Measurements from ENCODE around the gene SCCPDH.

Gene SCCPDH

GRCh38 chr1:246753670-246754535, 29.7 kb downstream of the SCCPDH start:
- peak; percentile 87 for DNase-seq

- no peak for DNase-seq
Observed at GRCh38 chr1:246755419-246755818, 31.2 kb downstream of the SCCPDH start.

GRCh38 chr1:246760422-246761347, 36.5 kb downstream of the SCCPDH start:
- peak; percentile 9 for DNase-seq

GRCh38 chr1:246761396-246761795, 37.2 kb downstream of the SCCPDH start:
- no peak for DNase-seq

GRCh38 chr1:246765521-246765920, 41.3 kb downstream of the SCCPDH start:
- DNase-seq, result no peak

- no peak for DNase-seq
Observed at GRCh38 chr1:246768403-246769020, 44.3 kb downstream of the SCCPDH start.

GRCh38 chr1:246769306-246769705, 45.1 kb downstream of the SCCPDH start:
- no peak for DNase-seq

- DNase-seq, result no peak
Observed at GRCh38 chr1:246771366-246771765, 47.2 kb downstream of the SCCPDH start.

- DNase-seq, result no peak
Observed at GRCh38 chr1:246772686-246773085, 48.5 kb downstream of the SCCPDH start.

DNA sequence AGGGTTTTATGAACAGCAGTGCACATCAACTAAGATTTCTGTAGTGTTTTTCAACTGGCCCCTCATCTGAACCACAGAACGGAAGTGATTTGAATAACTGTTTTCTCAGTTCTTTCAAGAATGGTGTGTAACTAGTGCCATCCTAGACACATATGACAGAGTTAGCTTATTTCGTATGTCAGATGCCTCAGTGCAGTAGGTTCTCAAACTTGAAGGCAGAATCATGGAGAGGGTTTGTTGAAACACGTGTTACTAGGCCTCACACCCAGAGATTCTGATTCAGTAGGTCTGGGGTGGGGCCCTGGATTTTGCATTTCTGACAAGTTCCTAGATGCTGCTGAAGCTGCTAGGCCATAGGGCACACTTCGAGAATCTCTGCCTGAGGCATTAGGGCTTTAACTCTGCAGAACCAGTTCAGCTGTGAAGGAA, 49.0 kb downstream of the SCCPDH start:
- DNase-seq, result no peak

GRCh38 chr1:246775531-246776385, 51.5 kb downstream of the SCCPDH start:
- no peak for DNase-seq

DNA sequence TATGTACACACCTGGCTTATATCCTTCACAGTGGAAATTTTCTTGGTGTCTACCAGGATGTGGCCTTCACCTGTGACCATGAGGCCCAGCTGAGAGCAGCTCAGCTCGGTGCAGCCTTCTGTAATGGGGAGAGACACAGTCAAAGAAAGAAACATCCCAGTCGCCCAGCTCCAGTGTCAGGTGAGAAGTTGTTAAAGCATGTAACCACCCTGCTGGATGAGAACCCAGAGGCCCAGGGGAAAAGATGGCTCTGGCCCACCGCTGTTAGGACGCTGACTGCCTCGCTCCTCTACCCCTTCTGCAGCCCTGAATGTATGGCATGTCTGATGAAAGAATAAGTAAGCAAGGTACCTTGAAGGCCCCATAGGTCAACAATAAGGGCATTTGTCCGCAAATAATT, 52.7 kb downstream of the SCCPDH start:
- no peak for DNase-seq

DNA sequence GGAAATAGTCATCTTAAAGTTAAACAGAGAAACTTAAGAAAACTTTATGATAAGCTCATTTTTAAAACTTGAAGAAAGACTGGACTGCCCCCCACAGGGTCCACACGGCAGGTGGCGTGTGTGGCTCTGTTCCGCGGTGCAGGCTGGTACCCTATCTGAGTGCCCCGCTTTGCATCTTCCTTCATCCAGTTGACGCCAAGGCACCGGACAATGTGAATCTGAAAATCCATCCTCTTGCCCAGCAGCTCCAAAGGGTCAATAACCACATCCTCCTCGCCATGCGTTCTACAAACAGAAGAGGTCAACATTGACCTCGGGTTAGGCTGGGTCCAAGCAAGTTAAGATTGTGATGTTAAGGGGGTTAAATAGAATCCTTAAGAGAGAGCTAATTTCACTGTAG, 54.5 kb downstream of the SCCPDH start:
- DNase-seq, result no peak

- DNase-seq, result no peak
Observed at GRCh38 chr1:246779561-246780175, 55.5 kb downstream of the SCCPDH start.

- no peak for DNase-seq
Observed at GRCh38 chr1:246780264-246780663, 56.1 kb downstream of the SCCPDH start.

GRCh38 chr1:246781212-246781611, 57.0 kb downstream of the SCCPDH start:
- DNase-seq, result no peak

DNA sequence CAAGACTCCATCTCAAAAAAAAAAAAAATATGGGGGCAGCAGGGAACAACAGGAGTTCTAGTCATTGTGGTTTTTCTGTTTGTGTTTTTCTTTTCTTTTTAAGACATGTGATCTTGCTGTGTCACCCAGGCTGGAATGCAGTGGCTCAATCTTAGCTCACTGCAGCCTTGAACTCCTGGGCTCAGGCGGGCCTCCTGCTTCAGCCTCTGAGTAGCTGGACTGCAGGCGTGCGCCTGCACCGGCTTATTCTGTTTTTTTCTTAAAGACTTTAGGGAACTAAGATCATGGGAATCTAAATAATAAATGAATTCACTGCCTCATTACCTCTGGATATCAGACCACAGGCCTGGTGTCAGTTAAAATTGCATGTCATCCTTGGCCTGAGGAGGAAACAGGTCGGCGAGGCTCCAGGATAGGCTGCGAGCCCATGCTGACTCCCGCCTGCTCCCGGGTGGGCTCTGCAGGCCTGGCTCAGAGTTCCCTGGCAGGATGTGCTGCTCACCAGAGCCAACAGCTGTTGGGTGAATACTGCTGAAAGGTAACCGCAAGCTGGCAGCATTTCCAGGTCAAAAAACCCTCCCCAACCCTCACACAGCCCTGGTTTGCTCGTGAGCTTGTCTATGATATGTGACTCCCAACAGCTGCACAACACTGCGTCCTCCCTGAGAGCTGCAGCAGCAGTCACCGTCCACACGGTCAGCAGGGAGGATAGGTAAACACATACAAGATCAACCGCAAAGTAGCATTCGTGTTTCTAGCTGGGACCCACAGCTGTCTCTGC, 58.1 kb downstream of the SCCPDH start:
- peak; percentile 69 for DNase-seq

DNA sequence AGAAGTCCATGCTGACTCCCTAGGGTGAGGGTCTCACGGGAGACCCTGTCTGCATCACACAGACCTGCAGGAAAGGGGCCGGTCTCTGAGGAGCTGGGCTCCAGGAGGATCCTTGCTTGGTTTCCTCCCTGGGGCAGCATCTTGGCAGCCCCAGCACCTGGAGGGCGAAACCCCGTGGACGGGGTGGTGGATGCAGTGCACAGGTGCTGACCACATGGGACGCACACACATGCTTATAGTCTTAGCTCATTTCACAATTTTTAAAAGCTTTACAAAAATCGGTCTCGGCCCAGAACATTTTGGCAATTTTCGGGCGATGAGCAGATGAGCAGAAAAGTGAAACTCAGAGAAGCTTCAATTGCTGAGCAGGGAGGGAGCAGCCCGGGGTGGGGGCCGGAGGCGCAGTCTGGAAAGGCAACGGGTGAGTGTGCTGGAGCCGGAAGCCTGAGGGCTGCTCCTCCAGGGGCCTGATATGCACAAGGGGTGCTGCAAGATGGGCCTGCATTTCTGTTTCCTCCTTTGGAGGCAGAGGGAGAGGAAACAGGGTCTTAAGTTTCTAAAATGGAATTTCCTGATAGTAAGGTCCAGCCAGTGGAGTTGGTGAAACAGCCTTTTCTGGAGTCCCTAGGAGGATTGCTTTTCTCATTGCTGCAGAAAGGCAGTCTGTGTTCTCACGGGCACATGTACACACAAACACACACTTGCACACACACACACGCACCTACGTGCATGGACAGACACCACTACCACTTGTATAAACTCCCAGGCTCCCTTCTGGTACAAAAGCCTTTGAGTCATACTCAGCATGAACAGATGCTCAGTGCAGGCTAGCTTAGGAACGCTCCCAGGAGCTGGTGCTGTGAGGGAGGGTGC, 60.6 kb downstream of the SCCPDH start:
- DNase-seq, result peak; percentile 14

DNA sequence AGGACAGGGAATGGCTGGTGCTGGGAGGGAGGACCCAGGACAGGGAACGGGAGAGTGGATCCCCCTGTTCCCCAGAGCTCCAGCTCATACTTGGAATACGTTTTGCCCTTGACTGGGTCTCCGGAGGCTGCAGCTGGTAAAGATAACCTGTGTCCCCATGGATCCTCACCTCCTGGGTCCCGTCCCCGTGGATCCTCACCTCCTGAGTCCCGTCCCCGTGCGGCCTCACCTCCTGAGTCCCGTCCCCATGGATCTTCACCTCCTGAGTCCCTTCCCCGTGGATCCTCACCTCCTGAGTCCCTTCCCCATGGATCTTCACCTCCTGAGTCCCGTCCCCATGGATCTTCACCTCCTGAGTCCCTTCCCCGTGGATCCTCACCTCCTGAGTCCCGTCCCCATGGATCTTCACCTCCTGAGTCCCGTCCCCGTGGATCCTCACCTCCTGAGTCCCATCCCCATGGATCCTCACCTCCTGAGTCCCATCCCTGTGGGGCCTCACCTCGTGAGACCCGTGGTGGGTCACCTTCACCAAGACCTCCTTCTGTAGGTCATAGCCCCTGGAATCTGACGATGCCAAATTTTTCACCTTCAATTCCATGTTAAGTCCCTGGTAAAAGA, 61.4 kb downstream of the SCCPDH start:
- DNase-seq, result no peak

Measured in eye (tissue), 1 donor.